ENCODE measurements around the gene EEF1E1.
"Not testable (repeated sequence)": the region's sequence is repeated elsewhere in the genome, so short reads cannot be mapped to it uniquely, and the experiment has no call there.

EEF1E1 gene

GRCh38 chr6:8064638-8065518, 37.5 kb downstream of the EEF1E1 start:
- peak overlapping the region; percentile 79 for H3K4me3 ChIP-seq (ENCODE audit: low read depth, low read length)

DNA sequence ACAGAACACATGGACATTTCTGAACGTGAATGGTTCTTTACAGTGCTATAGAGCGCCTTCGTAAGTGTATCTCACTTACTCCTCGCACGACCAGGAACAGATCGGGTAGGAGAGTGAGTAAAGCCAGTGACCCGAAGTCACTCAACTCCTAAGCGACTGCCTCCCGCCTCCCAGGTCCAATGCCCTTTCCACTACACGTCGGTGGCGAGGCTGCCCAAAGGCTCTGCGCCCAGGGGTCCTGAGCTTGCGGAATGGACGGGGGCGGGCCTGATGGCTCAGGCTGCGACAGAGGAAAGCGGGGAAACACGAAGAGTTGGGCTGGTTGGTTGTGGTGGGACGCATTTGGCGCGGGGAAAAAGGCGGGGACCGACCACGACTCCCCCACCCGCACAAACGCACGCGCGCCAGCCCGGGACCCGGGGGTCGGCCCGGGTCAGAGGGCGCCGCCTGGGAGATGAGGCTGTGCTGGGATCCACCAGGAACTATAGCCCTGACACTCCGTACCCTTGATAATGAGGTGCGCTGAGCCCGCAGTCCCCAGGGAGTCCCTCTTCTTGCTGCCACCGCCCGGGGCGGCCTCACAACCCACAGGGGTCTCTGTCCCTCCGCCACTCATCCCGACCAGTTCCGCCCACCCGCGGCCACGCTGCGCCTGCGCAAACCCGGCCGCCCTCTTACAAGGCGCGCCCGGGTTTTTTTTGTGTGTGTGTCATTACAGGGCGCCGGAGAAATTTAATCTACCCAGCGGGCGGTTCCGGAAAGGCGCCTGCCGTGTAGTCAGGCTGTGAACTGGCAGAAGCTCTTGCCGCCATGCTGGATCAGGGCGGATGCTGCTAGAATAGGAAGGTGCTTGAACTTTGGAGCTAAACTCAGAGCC, 38.3 kb downstream of the EEF1E1 start, which contains the start of gene BLOC1S5:
TSS of gene BLOC1S5 (minus strand) at position 629 of the 877 bp plus-strand sequence. CDS start at position 616, 13 bp downstream.
- H3K4me3 ChIP-seq (ENCODE audit: low read depth, low read length), result peak within 1 kb of the TSS; percentile 79

- H3K4me3 ChIP-seq (ENCODE audit: low read depth, low read length), result no peak overlapping the region
Observed at GRCh38 chr6:8061736-8062135, 40.6 kb downstream of the EEF1E1 start.

DNA sequence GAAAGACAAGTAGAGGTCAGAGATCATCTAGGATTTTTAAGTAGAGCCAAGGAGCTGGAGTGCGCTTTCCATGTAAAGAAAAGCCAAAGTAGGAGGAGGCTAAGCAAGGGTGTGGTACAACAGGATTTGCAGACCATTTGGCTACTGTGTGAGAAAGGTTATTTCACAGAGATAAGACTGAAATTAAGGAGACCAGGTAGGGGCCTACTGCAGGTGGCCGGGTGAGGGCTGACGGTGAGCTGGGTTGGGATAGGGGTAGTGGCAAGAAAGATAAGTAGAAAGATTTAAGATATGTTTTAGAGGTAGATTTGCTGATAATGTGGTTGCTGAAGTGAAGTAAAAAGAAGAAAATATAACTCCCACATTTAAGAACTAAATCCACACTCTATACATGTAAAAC, 42.0 kb downstream of the EEF1E1 start:
- no peak overlapping the region for H3K4me3 ChIP-seq (ENCODE audit: low read depth, low read length)

DNA sequence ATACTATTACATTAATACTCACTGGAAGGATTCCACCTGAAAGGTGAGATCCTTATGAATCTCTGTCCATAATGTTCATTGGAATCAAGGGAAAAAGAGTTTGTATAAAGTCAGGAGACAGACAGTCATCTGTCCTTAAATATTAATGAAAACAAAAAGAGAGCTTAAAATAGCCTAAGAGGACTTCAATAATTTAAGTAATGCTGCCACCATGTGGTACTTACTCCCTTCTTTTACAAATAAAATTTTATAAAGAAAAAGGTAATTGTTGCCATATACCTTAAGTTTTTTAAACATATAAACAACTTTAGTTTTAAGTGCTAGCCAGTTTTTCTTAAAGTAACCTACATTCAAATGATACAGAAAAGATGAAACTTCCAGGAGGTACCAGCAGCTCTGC, 43.2 kb downstream of the EEF1E1 start:
- H3K4me3 ChIP-seq (ENCODE audit: low read depth, low read length), result no peak overlapping the region

DNA sequence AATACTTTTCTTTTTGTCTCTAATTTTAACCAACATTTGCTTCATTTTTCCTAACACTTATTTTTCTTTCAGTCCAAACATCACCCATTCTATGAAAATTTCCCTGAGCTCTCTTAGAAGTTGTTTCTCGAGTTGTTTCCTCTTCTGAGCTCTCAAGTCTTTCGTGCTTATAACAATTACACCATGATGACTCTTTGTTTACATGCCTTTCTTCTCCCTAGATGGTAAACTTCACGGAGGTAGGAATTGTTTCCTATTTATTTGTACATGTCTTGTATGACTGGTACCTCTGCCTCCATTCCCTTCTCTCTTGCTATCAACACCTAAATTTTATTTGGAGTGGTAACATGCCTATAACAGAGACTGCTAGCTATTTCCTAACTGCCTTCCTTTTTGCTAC, 44.6 kb downstream of the EEF1E1 start:
- H3K4me3 ChIP-seq (ENCODE audit: low read depth, low read length), result no peak overlapping the region

- H3K4me3 ChIP-seq (ENCODE audit: low read depth, low read length), result no peak overlapping the region
Observed at GRCh38 chr6:8057263-8057662, 45.1 kb downstream of the EEF1E1 start.

DNA sequence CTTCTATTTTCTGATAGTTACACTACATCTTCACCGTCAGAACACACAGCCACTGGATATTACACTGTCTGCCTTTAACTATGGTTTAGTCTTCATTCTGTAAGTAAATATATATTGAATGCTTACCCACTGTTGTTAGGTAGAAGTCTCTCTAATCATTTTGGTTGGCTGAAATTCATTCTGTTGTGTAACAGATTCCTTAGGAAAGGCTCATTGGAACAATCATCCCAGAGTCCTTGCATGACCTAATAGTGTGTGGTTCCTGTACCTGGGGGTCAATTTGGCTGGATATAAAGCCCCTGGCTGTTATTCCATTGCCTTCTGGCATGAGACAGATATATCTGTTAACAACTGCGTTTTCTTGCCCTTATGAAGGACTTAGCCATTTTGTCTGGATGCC, 48.1 kb downstream of the EEF1E1 start:
- H3K4me3 ChIP-seq (ENCODE audit: low read depth, low read length), result no peak overlapping the region

GRCh38 chr6:8047541-8048292, 54.6 kb downstream of the EEF1E1 start:
- H3K4me3 ChIP-seq (ENCODE audit: low read depth, low read length), result no peak overlapping the region

DNA sequence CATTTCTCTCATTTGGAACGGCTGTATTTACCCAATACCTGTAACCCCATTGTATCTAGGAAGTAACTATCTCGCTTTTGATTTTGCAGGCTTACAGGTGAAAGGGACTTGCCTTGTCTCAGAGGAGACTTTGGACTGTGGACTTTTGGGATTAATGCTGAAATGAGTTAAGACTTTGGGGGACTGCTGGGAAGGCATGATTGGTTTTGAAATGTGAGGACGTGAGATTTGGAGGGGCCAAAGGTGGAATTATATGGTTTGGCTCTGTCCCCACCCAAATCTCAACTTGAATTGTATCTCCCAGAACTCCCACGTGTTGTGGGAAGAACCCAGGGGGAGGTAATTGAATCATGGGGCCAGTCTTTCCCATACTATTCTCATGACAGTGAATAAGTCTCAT, 56.6 kb downstream of the EEF1E1 start:
- not testable (repeated sequence) for H3K4me3 ChIP-seq (ENCODE audit: low read depth, low read length)

- H3K4me3 ChIP-seq (ENCODE audit: low read depth, low read length), result no peak overlapping the region
Observed at GRCh38 chr6:8043221-8043620, 59.1 kb downstream of the EEF1E1 start.

- no peak overlapping the region for H3K4me3 ChIP-seq (ENCODE audit: low read depth, low read length)
Observed at GRCh38 chr6:8041913-8042583, 60.3 kb downstream of the EEF1E1 start.

DNA sequence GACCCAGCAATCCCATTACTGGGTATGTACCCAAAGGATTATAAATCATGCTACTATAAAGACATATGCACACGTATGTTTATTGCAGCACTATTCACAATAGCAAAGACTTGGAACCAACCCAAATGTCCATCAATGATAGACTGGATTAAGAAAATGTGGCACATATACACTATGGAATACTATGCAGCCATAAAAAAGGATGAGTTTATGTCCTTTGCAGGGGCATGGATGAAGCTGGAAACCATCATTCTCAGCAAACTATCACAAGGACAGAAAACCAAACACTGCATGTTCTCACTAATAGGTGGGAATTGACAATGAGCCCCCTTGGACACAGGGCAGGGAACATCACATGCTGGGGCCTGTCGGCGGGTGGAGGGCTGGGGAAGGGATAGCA, 68.2 kb downstream of the EEF1E1 start:
- not testable (repeated sequence) for H3K4me3 ChIP-seq (ENCODE audit: low read depth, low read length)

DNA sequence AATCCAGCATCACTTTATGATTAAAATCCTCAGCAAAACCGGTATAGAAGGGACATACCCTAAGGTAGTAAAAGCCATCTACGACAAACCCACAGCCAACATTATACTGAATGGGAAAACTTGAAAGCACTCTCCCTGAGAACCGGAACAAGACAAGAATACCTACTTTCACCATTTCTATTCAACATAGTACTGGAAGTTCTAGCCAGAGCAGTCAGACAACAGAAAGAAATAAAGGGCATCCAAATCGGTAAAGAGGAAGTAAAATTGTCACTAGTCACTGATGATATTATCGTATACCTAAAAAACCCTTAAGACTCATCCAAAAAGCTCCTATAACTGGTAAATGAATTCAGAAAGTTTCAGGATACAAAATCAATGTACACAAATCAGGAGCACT, 71.4 kb downstream of the EEF1E1 start:
- no peak overlapping the region for H3K4me3 ChIP-seq (ENCODE audit: low read depth, low read length)
